Thyroid gland (tissue), 4 donors: ENCODE measurements around the gene ZNF462.

ENCODE experiments used
- POLR2A ChIP-seq, 2 donors: fragments of 450-650 bp; IDR thresholded peaks; one replicate each; pipeline ENCODE4 v1.6.1; 2017; ENCODE audit warnings: antibody characterized with exemption in 2 of 2, mild to moderate bottlenecking in 2 of 2, moderate library complexity in 1 of 2
- TF ChIP-seq, protein P1 (sequence below), 6 experiments: fragments of 200-600 bp in 3 of 6; fragments of 450-650 bp in 3 of 6; sonication (generic) in 3 of 6; IDR thresholded peaks; one replicate each; pipeline ENCODE4 v1.5.1; 2016 to 2019; ENCODE audit warnings: antibody characterized with exemption in 6 of 6, mild to moderate bottlenecking in 2 of 6, inconsistent platforms in 1 of 6, moderate library complexity in 1 of 6

GRCh38 chr9:106932178-106932577, 69.2 kb downstream of the ZNF462 start:
- TF ChIP-seq, protein P1, sequence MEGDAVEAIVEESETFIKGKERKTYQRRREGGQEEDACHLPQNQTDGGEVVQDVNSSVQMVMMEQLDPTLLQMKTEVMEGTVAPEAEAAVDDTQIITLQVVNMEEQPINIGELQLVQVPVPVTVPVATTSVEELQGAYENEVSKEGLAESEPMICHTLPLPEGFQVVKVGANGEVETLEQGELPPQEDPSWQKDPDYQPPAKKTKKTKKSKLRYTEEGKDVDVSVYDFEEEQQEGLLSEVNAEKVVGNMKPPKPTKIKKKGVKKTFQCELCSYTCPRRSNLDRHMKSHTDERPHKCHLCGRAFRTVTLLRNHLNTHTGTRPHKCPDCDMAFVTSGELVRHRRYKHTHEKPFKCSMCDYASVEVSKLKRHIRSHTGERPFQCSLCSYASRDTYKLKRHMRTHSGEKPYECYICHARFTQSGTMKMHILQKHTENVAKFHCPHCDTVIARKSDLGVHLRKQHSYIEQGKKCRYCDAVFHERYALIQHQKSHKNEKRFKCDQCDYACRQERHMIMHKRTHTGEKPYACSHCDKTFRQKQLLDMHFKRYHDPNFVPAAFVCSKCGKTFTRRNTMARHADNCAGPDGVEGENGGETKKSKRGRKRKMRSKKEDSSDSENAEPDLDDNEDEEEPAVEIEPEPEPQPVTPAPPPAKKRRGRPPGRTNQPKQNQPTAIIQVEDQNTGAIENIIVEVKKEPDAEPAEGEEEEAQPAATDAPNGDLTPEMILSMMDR (IDR thresholded peaks at IDR 0.05), result no peak
- TF ChIP-seq POLR2A (IDR thresholded peaks at IDR 0.05), result no peak
